ENCODE measurements around the gene M6PR.
"Not testable (repeated sequence)": the region's sequence is repeated elsewhere in the genome, so short reads cannot be mapped to it uniquely, and the experiment has no call there.

The M6PR gene

DNA sequence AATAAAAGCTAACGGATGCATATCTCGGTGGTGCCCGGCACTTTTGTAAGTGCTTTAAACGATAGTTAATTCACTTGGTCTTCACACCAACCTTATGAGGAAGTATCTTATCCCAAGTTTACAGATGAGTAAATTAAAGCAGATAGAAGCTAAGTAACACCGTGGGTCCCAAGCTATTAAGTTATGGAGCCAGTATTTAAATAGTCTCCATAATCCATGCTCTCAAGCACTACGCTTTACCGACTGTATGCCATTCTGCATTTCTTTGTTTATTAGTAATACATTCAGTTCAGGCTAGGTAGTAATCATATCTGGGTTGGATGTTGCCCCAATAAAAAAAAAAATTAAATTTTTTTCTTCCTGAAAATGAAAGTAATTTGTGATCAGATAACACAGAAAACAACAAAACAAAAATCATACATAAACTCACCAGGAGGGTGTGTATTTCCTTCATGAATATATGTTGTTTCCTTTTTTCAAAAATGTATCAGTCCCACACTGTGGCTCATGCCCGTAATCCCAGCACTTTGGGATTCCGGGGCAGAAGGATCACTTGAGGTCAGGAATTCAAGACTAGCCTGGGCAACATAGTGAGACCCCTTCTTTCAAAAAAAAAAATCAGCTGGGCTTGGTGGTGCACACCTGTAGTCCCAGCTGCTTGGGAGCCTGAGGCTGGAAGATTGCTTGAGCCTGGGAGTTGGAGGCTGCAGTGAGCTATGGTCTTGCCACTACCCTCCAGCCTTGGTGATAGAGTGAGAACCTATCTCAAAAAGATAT, 1.4 kb upstream of the M6PR start:
- DNase-seq (no peak), ATAC-seq (no peak)

DNA sequence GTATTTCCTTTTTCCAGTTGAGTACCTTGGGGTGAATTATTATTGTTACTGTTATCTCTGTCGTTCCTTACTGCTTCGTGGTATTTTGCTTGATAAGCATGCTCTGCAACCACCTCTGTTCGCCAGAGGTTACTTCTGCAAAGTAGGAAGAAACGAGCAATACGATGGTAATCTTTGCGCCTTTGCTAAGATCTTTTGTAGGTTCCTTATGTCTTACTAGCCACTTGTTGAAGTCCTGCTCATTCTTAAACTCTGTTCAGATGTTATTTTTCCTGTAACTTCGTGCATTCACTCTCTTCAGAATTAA, 729 bp upstream of the M6PR start:
- DNase-seq, result no peak
- no peak for ATAC-seq

GRCh38 chr12:8948701-8949341, 624 bp downstream of the M6PR start:
- DNase-seq, result no peak
- ATAC-seq, result no peak

- no peak for ATAC-seq
- no peak for DNase-seq
These were observed 1.7 kb downstream of the M6PR start for GRCh38 chr12:8947737-8948136.

DNA sequence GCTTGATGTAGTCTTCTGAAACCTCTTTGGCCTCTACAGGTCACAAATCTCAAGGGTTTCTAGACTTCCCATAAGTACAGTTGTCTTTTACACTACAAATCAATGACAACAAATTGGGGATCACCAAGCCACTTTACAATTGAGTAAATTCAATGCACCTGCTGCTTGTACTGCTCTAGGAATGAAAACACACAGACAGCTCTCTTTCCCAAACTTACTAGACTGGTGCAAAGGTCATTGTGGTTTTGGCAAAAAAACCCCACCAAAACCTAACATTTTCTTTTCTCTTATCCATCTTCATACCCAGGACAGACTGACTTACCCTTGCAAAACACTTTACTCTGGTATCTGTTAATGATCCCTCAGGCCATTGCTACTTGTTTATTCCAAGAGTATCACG, 2.7 kb downstream of the M6PR start:
- ATAC-seq (no peak), DNase-seq (no peak)

DNA sequence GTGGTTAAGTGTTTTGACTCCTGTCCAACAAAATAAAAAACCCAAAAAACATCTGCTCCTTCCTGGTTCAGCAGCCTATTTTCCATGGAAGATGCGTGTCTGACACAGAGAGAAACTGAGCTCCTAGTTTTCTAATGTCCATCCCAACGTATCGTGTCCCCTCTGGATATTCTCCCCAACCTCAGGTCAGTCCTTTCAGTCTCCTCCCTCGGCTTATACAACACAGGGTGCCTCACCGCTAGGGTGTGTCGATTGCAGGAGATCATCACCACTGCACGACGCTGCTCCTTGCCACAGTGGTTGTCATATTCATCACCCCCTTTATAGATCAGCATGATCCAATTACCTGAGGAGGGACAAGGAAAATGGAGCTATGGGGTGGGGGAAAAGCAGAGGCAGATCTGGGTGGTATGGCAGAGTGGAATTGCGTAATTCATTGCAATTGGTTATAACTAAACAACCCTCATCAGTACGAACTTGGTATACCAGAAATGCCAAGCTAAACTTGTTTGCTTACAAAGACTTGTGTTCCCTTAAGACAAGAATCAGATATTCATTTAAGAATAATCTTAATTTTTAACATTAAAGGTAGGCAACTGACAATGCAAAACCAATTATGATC, 5.8 kb downstream of the M6PR start:
- no peak for DNase-seq
- ATAC-seq, result no peak

DNA sequence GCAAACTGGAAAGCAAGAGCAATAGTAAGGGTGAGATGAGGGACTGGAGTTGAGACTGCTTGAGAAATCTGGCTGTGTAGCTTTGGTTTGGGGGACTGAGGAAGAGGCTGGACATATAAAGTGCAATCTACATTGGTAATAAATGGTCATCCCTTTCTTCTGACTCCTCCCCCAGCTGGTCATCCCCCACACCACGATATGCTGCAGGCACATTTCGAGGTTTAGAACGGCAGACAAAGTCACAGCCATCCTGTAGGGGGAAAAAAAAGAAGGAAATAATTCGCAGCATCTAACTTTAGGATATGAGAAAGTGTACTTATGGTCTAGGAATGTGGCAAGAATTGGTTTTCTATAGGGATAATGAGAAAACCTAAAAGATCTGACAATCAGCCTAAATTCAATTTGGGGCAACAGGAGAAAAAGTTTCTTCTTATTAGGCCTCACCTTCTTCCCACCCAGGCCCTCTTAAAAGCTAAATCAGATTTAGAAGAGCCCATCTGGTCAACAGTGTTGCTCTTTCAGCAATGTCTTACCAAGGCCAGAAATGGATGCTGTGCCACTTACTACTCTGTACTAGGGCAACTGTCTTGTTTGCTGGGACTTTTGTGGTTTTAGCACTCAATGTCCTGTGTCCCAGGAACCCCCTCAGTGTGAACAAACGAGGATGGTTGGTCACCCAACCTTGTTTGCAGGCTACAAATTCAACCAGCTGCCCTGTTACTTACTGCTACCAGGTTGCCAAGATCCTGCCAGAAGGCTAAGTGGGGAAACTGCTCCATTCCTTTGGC, 7.6 kb downstream of the M6PR start:
- ATAC-seq, result no peak

GRCh38 chr12:8937842-8938442, 11.5 kb downstream of the M6PR start:
- ATAC-seq, result not testable (repeated sequence)

More for the DNA sequence above, 7.6 kb downstream of the M6PR start:
- no peak for DNase-seq

DNA sequence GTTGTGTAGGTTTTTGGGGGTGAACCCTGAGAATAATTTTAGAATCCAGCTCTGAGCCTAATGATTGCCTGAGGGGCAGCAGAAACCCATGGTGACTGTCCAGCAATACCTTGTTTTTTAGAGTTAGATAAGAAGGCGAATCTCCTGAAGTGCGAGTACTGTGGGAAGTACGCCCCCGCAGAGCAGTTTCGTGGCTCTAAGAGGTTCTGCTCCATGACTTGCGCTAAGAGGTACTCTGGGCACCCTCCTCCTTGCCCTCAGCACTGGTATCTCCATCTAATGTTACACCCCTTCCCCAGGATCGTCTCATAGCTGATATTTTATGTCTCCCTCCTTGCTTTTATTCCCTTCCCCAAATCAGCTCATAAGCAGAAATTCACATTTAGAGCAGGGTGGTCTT, 12.7 kb downstream of the M6PR start:
- DNase-seq, result no peak
- no peak for ATAC-seq

More at GRCh38 chr12:8937842-8938442, 11.5 kb downstream of the M6PR start:
- DNase-seq, result not testable (repeated sequence)

- ATAC-seq, DNase-seq: not testable (repeated sequence)
These were observed 15.4 kb downstream of the M6PR start for GRCh38 chr12:8934080-8934479.

- ATAC-seq, DNase-seq: not testable (repeated sequence)
These were observed 17.0 kb downstream of the M6PR start for GRCh38 chr12:8932464-8932863.

- not testable (repeated sequence) for ATAC-seq, DNase-seq
These were observed 18.7 kb downstream of the M6PR start for GRCh38 chr12:8930655-8931323.

GRCh38 chr12:8922544-8922943, 26.9 kb downstream of the M6PR start:
- no peak for DNase-seq
- ATAC-seq, result no peak

DNA sequence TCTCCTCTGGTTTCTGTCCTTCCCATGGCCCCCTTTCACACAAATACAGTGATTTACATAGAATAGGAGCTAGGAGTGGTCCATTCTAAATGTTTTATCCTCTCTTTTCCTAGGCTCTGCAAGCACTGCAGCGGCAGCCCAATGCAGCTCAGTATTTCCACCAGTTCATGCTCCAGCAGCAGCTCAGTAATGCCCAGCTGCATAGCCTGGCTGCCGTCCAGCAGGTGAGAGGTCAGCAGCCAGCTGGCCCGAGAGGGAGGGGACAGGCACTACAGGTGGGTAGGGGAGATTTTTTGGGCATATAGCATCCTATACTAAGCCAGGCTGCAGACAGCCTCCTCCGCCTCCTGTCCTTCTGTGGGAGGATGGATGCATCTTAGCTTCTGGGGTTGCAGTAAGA, 29.8 kb downstream of the M6PR start:
- DNase-seq, ATAC-seq: not testable (repeated sequence)

GRCh38 chr12:8917751-8918150, 31.7 kb downstream of the M6PR start:
- DNase-seq, result no peak
- no peak for ATAC-seq

GRCh38 chr12:8917031-8917430, 32.4 kb downstream of the M6PR start:
- ATAC-seq, result no peak
- DNase-seq, result no peak

DNA sequence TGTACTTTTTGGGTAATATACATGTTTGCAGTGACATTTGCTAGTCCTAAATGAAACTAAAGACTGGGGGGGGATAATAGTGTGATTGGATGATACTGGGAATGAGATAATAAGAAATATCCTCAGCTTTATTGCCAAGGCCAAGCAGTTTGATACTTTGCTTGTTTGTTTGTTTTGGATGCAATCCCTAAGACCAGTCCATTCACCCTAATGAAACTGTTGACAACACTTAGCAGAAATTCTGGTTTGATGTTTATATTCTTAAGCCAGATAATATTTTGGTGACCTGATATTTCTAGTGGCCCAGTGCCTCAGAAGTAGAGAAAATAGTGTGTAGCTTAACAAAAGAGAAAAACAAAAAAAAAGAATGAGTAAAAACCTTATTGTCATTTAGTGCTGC, 33.3 kb downstream of the M6PR start:
- ATAC-seq (no peak), DNase-seq (no peak)

DNA sequence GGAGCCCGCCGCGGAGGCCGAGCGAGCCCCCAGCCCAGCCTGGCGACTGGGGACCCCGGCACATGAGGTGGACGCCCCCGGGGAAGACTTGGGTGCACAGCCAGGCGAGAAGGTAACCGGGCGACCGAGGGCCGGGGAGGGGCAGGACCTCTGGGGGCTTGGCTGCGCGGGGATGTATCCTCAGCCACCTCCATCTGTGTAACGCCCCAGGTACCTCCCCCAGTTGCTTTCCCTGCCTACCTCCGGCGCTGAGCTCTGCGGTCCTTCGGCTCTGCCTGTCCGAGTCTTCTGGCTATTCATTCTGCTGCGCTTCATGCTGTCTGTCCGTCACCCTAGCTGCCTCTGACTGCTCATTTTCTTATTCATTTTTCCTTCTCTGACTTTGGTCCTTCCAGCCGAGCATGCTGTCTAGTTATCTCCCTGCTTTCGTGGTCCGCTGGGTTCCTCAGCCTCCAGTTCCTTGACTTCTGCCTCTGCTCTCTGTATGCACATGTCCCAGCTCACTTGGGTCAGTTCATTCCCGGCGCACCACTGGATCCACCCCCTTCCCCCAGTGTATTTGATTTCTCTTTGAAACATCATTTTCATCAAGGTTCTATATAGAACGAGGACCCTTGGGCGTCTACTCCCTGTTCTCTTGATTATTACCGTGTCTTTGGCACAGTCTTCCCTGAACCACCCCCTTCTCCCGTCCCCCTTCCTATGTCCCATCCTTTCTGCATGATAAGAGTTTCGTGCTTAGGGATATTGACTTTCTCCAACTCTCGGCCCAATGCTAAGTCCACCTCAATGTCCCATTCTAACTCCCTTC, 34.5 kb downstream of the M6PR start:
- DNase-seq (peak; percentile 64), ATAC-seq (peak; percentile 88)

DNA sequence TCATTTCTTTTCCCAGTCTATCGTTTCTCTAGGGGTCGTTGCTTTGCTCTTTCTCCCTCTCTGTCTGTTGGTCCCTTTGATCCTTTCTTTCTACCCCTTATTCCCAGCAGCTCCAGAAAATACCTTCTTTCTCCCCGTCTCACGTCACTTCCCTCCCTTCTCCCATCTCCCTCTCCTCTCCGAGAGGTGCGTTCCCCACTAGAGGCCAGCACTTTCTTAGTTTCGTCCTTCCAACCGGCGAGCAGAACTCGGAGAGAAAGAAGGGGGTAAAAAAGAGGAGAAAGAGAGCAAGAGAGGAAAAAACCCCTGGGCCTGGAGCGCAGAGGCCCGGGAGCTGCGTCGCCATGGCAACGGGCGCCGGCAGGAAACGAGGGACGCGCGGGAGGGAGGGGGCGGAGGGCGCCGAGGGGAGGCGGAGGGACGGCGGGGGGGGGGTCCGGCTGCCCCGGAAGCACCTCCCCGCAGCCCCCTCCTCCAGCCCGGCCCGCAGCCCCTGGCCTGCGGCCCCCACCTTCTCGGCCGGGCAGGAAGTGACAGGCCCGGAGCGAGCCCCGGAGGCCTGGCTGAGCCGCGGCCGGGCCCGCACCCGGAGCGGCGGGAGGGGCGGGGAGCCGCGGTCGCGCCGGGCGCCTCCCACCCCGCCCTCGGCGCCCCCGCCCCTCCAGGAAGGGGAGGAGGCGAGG, 35.3 kb downstream of the M6PR start, which contains the start of gene PHC1:
TSS of gene PHC1 (plus strand) at position 477 of the 683 bp plus-strand sequence. CDS start 3,169 bp downstream, outside the sequence.
- peak; percentile 80 for DNase-seq
- ATAC-seq, result peak; percentile 71

DNA sequence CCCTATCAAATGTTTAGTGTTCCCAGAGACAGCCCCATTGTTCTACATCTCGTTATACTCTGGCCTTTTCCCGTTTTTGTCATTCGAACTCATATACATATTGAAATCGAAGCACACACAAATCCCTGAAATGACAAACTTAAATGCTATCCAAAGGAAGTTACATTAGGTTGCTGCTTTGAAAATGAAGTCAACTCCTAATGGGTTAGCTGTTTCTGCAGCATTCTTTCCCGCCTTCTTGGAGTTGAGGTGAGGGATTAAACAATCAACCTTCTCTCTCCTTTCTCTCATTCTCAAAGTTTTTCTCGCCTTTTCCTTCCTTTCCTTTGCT, 35.8 kb downstream of the M6PR start:
- ATAC-seq, result no peak
- DNase-seq, result no peak
